22Rv1 (cell line): ENCODE measurements around the gene PTBP3.

Source experiments
- H3K27ac ChIP-seq: fragments of 450-650 bp; 2 replicates; pipeline ENCODE4 v1.5.1; 2017
- CTCF ChIP-seq: fragments of 450-650 bp; IDR thresholded peaks from 2 replicates; pipeline ENCODE4 v1.5.1; 2017; ENCODE audit warnings: mild to moderate bottlenecking
- ZFX ChIP-seq: fragments of 450-650 bp; IDR thresholded peaks from 2 replicates; pipeline ENCODE4 v1.6.1; 2017; ENCODE audit warnings: antibody characterized with exemption, borderline replicate concordance

PTBP3 gene

GRCh38 chr9:112327718-112328450 is 5.5 kb downstream of the PTBP3 start:
- no peak for TF ChIP-seq CTCF
- TF ChIP-seq ZFX, result no peak
- H3K27ac ChIP-seq, result peak overlapping the region; percentile 37; the same call in 1 of the 2 replicates

- no peak for TF ChIP-seq ZFX
- TF ChIP-seq CTCF, result no peak
- H3K27ac ChIP-seq, result no peak overlapping the region
Measured at GRCh38 chr9:112326194-112326593, 7.2 kb downstream of the PTBP3 start.

- no peak for TF ChIP-seq CTCF
- TF ChIP-seq ZFX, result no peak
- H3K27ac ChIP-seq, result no peak overlapping the region
Measured at GRCh38 chr9:112325600-112325999, 7.8 kb downstream of the PTBP3 start.

- H3K27ac ChIP-seq, result no peak overlapping the region
- TF ChIP-seq CTCF (no peak), ZFX (no peak)
Measured at GRCh38 chr9:112325127-112325526, 8.3 kb downstream of the PTBP3 start.

GRCh38 chr9:112323378-112323854 is 10.0 kb downstream of the PTBP3 start:
- no peak for TF ChIP-seq CTCF
- H3K27ac ChIP-seq, result no peak overlapping the region

GRCh38 chr9:112322701-112323377 is 10.6 kb downstream of the PTBP3 start:
- TF ChIP-seq ZFX (no peak), CTCF (no peak)
- H3K27ac ChIP-seq, result no peak overlapping the region

GRCh38 chr9:112316258-112316943 is 17.0 kb downstream of the PTBP3 start:
- TF ChIP-seq CTCF, result no peak
- no peak for TF ChIP-seq ZFX
- H3K27ac ChIP-seq, result no peak overlapping the region; the same call in 1 of the 2 replicates
